Esophagus squamous epithelium (tissue), 4 donors: ENCODE measurements around the gene SCGB1D4.
"Not testable (repeated sequence)": the region's sequence is repeated elsewhere in the genome, so short reads cannot be mapped to it uniquely, and the experiment has no call there.

ENCODE experiments used
- POLR2A ChIP-seq, 4 donors: fragments of 450-650 bp; IDR thresholded peaks; one replicate each; pipeline ENCODE4 v1.6.1; 2017; ENCODE audit warnings: antibody characterized with exemption in 4 of 4, mild to moderate bottlenecking in 4 of 4, moderate library complexity in 3 of 4
- TF ChIP-seq, protein P1 (sequence below), 6 experiments: fragments of 450-650 bp in 4 of 6; fragments of 200-600 bp in 2 of 6; sonication (generic) in 2 of 6; IDR thresholded peaks; one replicate each; pipeline ENCODE4 v1.5.1; 2016 to 2019; ENCODE audit warnings: antibody characterized with exemption in 6 of 6, mild to moderate bottlenecking in 4 of 6, moderate library complexity in 4 of 6

GRCh38 chr11:62331264-62331663 is 32.4 kb upstream of the SCGB1D4 start:
- TF ChIP-seq, protein P1, sequence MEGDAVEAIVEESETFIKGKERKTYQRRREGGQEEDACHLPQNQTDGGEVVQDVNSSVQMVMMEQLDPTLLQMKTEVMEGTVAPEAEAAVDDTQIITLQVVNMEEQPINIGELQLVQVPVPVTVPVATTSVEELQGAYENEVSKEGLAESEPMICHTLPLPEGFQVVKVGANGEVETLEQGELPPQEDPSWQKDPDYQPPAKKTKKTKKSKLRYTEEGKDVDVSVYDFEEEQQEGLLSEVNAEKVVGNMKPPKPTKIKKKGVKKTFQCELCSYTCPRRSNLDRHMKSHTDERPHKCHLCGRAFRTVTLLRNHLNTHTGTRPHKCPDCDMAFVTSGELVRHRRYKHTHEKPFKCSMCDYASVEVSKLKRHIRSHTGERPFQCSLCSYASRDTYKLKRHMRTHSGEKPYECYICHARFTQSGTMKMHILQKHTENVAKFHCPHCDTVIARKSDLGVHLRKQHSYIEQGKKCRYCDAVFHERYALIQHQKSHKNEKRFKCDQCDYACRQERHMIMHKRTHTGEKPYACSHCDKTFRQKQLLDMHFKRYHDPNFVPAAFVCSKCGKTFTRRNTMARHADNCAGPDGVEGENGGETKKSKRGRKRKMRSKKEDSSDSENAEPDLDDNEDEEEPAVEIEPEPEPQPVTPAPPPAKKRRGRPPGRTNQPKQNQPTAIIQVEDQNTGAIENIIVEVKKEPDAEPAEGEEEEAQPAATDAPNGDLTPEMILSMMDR (IDR thresholded peaks at IDR 0.05): not testable (repeated sequence)
- not testable (repeated sequence) for TF ChIP-seq POLR2A (IDR thresholded peaks at IDR 0.05)
